KMS-11 (cell line): ENCODE data around the gene VIPAS39.

ENCODE experiments used
- H2AFZ ChIP-seq: fragments of 200-600 bp; sonication (generic); 2 replicates; pipeline ENCODE4 v1.6.1; 2016; ENCODE audit warnings: antibody characterized with exemption, mixed run types, low read depth
- H3K27ac ChIP-seq: fragments of 200-600 bp; sonication (generic); 2 replicates; pipeline ENCODE4 v1.6.1; 2016; ENCODE audit warnings: mild to moderate bottlenecking, mixed run types
- H3K27me3 ChIP-seq: fragments of 200-600 bp; sonication (generic); 2 replicates; pipeline ENCODE4 v1.6.1; 2017; ENCODE audit warnings: mild to moderate bottlenecking, low read depth, mixed run types, moderate library complexity; ENCODE audit not compliant: insufficient read depth
- H3K36me3 ChIP-seq: fragments of 200-600 bp; sonication (generic); 2 replicates; pipeline ENCODE4 v1.6.1; 2017; ENCODE audit warnings: mild to moderate bottlenecking, mixed run types; ENCODE audit not compliant: insufficient read depth
- H3K4me1 ChIP-seq: fragments of 200-600 bp; sonication (generic); 2 replicates; pipeline ENCODE4 v1.6.1; 2016; ENCODE audit warnings: mild to moderate bottlenecking, low read depth, mixed run types; ENCODE audit not compliant: poor library complexity, severe bottlenecking
- H3K4me2 ChIP-seq: fragments of 200-600 bp; sonication (generic); 2 replicates; pipeline ENCODE4 v1.7.0; 2016; ENCODE audit warnings: mild to moderate bottlenecking, mixed run types
- H3K4me3 ChIP-seq: fragments of 200-600 bp; sonication (generic); IDR thresholded peaks from 2 replicates; pipeline ENCODE4 v1.6.1; 2017; ENCODE audit warnings: low read depth, low read length, mixed read lengths; ENCODE audit not compliant: insufficient read depth
- H3K79me2 ChIP-seq: fragments of 200-600 bp; sonication (generic); 2 replicates; pipeline ENCODE4 v1.6.1; 2016; ENCODE audit warnings: low read depth, mixed run types; ENCODE audit not compliant: insufficient read depth
- H3K9ac ChIP-seq: fragments of 200-600 bp; sonication (generic); 2 replicates; pipeline ENCODE4 v1.6.1; 2016; ENCODE audit warnings: mild to moderate bottlenecking, mixed run types
- H4K20me1 ChIP-seq: fragments of 200-600 bp; sonication (generic); 2 replicates; pipeline ENCODE4 v1.6.1; 2016; ENCODE audit warnings: mild to moderate bottlenecking, mixed run types; ENCODE audit not compliant: insufficient read depth
- TF ChIP-seq, protein P1 (sequence below): fragments of 200-600 bp; sonication (generic); conservative IDR thresholded peaks from 2 replicates; pipeline ENCODE4 v1.6.1; 2017; ENCODE audit warnings: low read depth, mild to moderate bottlenecking, antibody characterized with exemption, low read length, moderate library complexity, mixed read lengths

VIPAS39 gene

GRCh38 chr14:77376771-77377501 lies 80.5 kb downstream of the VIPAS39 start, which contains the start of the genes SAMD15 and TMED8:
SAMD15 (plus strand) TSS chr14:77377379; CDS start chr14:77377419, 40 bp downstream.
TMED8 (minus strand) TSS chr14:77377094; CDS start chr14:77377053, 41 bp downstream.
- TF ChIP-seq, protein P1, sequence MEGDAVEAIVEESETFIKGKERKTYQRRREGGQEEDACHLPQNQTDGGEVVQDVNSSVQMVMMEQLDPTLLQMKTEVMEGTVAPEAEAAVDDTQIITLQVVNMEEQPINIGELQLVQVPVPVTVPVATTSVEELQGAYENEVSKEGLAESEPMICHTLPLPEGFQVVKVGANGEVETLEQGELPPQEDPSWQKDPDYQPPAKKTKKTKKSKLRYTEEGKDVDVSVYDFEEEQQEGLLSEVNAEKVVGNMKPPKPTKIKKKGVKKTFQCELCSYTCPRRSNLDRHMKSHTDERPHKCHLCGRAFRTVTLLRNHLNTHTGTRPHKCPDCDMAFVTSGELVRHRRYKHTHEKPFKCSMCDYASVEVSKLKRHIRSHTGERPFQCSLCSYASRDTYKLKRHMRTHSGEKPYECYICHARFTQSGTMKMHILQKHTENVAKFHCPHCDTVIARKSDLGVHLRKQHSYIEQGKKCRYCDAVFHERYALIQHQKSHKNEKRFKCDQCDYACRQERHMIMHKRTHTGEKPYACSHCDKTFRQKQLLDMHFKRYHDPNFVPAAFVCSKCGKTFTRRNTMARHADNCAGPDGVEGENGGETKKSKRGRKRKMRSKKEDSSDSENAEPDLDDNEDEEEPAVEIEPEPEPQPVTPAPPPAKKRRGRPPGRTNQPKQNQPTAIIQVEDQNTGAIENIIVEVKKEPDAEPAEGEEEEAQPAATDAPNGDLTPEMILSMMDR, result no peak
- Histone ChIP-seq H3K4me2 (peak within 1 kb of the TSS; percentile 78), H3K27me3 (no peaks in the 10 kb centered on the region), H3K36me3 (no peaks in the 10 kb centered on the region), H2AFZ (peak within 1 kb of the TSS; percentile 94), H3K9ac (peak within 1 kb of the TSS; percentile 73), H3K79me2 (no peaks in the 10 kb centered on the region), H3K27ac (peak within 1 kb of the TSS; percentile 58), H3K4me1 (peaks cover 12% of the 10 kb centered on the region), H3K4me3 (no peak within 1 kb of the TSS), H4K20me1 (no peaks in the 10 kb centered on the region)
